HL-60 (cell line): ENCODE measurements around the gene CD40.

Experiments used
- DNase-seq, 2 experiments: peaks; one replicate each; pipeline ENCODE4 v3.0.0-alpha.2; 2010 to 2020; ENCODE audit warnings: low read depth in 1 of 2, low spot score in 1 of 2
- H3K27ac ChIP-seq: fragments of 250-450 bp; sonication (Bioruptor Pico); replicated peaks from 2 replicates; pipeline ENCODE4 v1.5.1; 2020; ENCODE audit warnings: mild to moderate bottlenecking, moderate library complexity
- H3K27me3 ChIP-seq: fragments of 250-450 bp; sonication (Bioruptor Pico); 2 replicates; pipeline ENCODE4 v1.5.1; 2021; ENCODE audit warnings: mild to moderate bottlenecking, moderate library complexity; ENCODE audit not compliant: insufficient read depth, poor library complexity, severe bottlenecking
- H3K4me3 ChIP-seq: replicated peaks from 2 replicates; pipeline ENCODE4 v1.5.1; 2011; ENCODE audit warnings: mild to moderate bottlenecking, control low read depth, low read length; ENCODE audit not compliant: insufficient read depth
- CTCF ChIP-seq: IDR thresholded peaks from one replicate; pipeline ENCODE4 v1.5.1; 2011; ENCODE audit warnings: low read length, control low read depth, inconsistent platforms; ENCODE audit not compliant: insufficient read depth
- GABPA ChIP-seq: IDR thresholded peaks from 2 replicates; pipeline ENCODE4 v1.6.1; 2012; ENCODE audit warnings: low read depth
- POLR2AphosphoS5 ChIP-seq: IDR thresholded peaks from 2 replicates; pipeline ENCODE4 v1.6.1; 2012; ENCODE audit warnings: low read depth
- REST ChIP-seq: IDR thresholded peaks from 2 replicates; pipeline ENCODE4 v1.6.1; 2012; ENCODE audit warnings: low read depth; ENCODE audit not compliant: insufficient replicate concordance
- SPI1 ChIP-seq: IDR thresholded peaks from 2 replicates; pipeline ENCODE4 v1.6.1; 2012; ENCODE audit warnings: low read depth, mild to moderate bottlenecking, borderline replicate concordance

Gene CD40

GRCh38 chr20:46122516-46123481 is 4.7 kb downstream of the CD40 start:
- no peak for TF ChIP-seq REST
- no peak for TF ChIP-seq CTCF
- no peak for TF ChIP-seq SPI1
- no peak for TF ChIP-seq GABPA
- TF ChIP-seq POLR2AphosphoS5: no peak
- no peak for DNase-seq
- peaks cover 13% of the 10 kb centered on the region for H3K27me3 ChIP-seq
- no peak overlapping the region for H3K4me3 ChIP-seq
- H3K27ac ChIP-seq: no peak overlapping the region

GRCh38 chr20:46123482-46124245 is 5.5 kb downstream of the CD40 start:
- TF ChIP-seq GABPA (no peak), CTCF (no peak), REST (no peak), POLR2AphosphoS5 (no peak), SPI1 (no peak)
- Histone ChIP-seq H3K27ac (no peak overlapping the region), H3K4me3 (no peak overlapping the region), H3K27me3 (peaks cover 5% of the 10 kb centered on the region)
- DNase-seq: no peak

GRCh38 chr20:46126440-46127056 is 8.4 kb downstream of the CD40 start:
- H3K4me3 ChIP-seq: no peak overlapping the region
- H3K27ac ChIP-seq: no peak overlapping the region
- no peak for TF ChIP-seq POLR2AphosphoS5
- TF ChIP-seq SPI1: no peak
- TF ChIP-seq REST: no peak
- TF ChIP-seq GABPA: no peak
- no peak for TF ChIP-seq CTCF
- peaks cover 5% of the 10 kb centered on the region for H3K27me3 ChIP-seq
- no peak for DNase-seq
